ENCODE measurements around the gene FARS2.

- TF ChIP-seq POLR2A (IDR thresholded peaks at IDR 0.05; ENCODE audit: low read length): no peak
- no peak for TF ChIP-seq GATA1 (IDR thresholded peaks at IDR 0.05; ENCODE audit: low read depth, low read length)
Observed at GRCh38 chr6:5271926-5272325, 10.6 kb downstream of the FARS2 start.
